ENCODE data around the gene NTM.

The NTM gene

DNA sequence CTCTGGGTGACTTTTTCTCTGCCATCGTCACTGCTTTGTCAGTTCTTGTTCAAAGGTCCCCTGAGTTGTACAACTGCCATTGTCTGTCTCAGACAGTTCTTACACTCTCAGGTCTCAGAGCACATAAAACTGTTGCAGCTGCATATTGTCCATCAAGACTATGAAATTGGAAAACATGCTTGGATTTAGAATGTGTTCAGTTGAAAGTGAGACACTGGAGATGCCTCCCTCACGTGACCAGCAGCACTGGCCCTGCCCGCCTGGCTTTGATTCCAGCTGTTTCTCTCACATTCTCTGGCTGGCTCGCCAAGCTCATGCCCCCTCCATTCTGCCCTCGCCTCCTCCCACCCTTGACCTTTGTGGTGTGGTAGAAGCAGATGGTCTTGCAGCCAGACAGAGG, 244.2 kb downstream of the NTM start:
- DNase-seq = no peak

GRCh38 chr11:131615611-131616010, 245.2 kb downstream of the NTM start:
- no peak for DNase-seq

GRCh38 chr11:131616481-131617140, 246.2 kb downstream of the NTM start:
- no peak for DNase-seq

GRCh38 chr11:131618201-131618600, 247.8 kb downstream of the NTM start:
- no peak for DNase-seq

GRCh38 chr11:131622193-131622592, 251.8 kb downstream of the NTM start:
- no peak for DNase-seq

- no peak for DNase-seq
Measured at GRCh38 chr11:131624531-131624930, 254.1 kb downstream of the NTM start.

DNA sequence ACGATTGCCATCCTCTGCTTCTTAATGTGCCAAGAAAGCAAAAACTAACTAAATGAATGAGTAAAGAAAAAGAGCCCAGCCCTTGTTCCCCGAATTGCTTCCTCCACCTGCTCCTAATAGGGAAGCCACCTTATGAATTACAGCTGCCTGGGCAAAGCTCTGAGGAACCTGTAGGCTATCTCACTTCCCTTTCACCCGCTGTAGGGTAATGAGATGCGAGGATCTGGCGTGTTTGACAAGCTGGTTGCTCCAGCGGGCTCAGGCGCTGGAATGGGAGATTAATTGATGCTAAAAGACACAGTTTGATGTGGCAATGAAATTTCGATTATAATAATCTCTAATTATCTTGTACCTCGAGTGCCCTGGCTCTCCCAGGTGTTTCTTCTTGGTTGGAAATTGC, 256.4 kb downstream of the NTM start:
- DNase-seq = no peak

DNA sequence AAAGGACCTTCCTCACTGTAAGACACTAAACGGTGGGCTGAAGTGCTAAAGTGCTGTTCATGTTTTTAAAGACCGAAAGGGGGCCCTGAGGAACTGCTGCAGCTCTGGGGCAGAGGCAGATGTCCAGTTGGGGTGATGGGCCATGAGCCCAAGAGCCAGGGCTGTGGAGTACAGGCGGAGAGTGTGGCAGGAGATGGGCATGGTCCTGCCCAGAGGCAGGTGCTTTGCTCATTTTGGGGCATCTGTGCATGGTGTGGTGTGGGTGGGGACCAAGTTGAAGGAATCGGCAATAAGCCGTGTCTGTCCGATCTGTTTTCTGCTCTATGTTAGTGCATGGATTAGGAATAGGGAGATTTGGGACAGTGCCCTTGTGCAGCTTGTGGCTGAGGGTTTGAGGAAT, 258.3 kb downstream of the NTM start:
- no peak for DNase-seq

DNA sequence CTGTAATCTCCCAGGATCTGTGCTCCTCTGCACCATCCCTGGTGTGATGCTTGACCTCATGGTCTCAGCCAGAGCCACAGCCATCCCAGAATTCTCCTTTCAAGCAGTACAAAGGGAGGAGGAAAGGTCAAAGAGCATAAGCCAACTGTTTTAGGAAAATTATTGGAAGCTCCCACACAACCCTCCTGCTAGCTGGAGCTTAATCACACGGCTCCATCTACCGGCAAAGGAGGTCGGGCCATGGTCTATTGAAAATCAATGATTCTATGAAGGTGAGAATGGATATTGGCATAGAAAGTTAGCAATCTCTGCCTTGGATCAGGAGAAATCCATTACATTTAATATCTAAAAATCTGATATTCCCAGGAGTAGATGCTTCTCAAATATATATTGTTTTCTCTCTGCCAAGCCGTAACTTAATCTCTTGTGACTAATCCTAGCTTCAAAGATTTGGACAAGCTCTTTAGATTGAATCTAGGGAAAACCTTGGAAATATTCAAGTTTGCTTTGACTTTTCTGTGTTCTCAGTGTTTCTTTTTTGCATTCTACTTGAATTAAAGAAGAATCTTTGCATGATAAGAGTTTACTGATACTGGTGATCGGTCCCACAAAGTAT, 259.6 kb downstream of the NTM start:
- DNase-seq = no peak

- no peak for DNase-seq
Measured at GRCh38 chr11:131632971-131633370, 262.6 kb downstream of the NTM start.

- DNase-seq = no peak
Measured at GRCh38 chr11:131633921-131634715, 263.7 kb downstream of the NTM start.

GRCh38 chr11:131637469-131638175, 267.2 kb downstream of the NTM start:
- no peak for DNase-seq

DNA sequence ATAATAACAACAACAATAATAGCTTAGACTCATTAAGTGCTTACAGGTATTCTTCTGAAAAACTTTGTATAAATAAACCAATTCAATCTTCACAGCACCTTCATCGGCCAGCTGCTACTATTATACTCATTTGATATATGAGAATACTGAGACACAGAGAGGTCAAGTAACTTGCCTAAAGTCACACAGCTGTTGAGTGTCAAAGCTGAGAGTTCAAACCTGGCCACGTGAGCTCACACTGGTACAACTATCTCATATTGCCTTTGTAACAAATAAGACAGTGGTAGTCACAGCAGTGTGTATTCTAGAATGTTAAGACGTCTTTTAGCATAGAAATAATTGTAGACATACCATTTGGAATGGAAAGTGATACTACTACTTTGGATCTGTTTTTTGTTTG, 268.5 kb downstream of the NTM start:
- DNase-seq = no peak

DNA sequence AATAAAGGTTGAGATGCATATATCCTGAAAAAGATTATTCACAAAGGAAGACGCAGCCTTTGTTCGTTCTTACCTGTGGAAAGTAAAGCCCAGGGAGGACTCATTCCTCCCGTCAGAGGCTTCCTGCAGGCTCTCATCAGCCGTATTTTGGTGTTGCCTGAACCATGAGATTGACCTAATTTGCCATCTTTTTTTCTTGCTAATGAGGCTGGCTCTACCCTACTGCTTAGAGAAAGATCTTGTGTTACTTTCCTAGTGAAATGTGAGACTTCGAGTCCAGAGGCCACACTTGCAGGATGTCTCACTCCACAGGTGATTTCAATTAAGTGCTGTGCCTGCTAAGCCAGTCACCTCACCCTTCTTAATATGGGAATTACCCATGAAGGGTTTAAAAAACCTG, 269.9 kb downstream of the NTM start:
- no peak for DNase-seq

DNA sequence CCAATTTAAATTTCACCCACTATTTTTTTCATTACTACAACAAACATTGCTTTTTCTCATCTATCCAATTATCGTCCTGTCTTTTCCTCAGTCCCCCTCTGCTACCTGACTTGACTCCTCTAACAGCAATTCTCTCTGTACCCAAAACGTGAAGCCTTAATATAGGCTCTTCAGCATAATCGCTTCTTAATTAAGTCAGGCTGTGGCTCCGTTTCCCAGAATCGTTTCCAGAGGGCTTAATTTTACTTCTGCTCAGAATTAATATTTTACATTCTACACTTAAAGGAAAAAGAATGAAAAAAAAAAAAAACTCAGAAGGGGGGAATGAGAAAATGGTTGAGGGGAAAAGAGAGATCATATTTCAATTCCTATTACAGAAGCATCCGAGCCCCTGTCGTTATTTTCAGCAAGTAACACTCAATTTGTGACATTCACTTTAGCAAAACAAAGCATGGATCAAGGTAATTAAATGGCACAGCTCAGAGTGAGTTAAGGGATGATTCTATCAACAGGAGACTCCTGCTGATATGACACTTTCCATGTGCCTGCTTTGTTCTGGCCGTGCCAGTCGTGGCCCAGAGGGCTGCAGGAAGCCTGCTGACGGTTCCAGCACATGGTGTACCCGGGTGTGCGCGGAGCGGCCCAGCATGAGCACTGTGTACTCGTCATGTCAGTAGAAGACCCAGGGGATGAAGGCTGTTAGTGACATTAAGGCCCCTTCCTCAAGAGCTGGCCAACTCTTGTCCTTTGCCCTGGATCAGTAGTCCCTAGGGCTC, 272.5 kb downstream of the NTM start:
- no peak for DNase-seq

DNA sequence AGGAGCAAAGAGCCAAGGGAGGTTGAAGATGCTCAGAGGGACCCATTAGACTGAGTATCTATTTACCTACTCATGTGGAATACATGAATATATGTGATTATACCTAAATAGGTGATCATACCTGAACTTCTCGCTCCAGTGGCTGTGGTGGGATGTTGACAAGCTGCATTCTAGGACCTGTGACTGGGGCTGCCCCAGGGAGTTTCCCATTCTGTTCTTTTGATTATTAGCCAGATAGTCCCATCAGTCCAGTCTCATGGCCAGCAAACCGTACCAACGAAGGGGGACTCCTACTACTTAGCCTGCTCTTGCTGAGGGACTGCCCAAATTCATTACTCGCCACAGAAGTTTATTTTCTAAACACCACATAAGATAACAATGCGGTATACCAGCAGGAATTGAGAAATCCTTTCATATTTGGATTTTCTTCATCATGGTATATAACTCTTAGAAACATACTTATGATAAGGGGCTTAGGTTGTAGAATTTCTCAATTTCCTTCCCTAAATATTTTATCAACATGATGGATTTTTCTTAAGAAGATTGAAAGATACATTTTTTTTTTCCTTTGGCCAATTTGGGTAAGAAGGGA, 273.9 kb downstream of the NTM start:
- no peak for DNase-seq

DNA sequence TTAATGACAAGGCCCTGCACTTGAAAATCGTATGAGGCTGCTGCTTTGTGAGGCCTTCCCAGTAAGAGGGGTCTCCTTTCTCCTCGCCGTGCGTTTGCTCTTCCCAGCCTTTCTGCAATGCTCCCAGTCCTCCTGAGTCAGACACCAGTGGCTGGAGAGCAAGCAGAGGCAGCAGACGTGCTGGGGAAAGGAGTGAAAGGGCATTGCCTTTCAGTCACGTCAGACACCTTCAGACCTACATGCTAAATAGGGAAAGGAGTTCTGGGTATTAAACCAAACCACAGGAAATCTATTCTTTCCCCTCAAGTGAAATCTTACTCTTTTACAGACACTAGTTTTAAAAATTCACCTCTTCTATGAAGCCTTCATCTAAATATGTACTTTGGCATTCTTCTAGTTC, 274.8 kb downstream of the NTM start:
- DNase-seq = no peak

- no peak for DNase-seq
Measured at GRCh38 chr11:131649856-131650255, 279.4 kb downstream of the NTM start.

DNA sequence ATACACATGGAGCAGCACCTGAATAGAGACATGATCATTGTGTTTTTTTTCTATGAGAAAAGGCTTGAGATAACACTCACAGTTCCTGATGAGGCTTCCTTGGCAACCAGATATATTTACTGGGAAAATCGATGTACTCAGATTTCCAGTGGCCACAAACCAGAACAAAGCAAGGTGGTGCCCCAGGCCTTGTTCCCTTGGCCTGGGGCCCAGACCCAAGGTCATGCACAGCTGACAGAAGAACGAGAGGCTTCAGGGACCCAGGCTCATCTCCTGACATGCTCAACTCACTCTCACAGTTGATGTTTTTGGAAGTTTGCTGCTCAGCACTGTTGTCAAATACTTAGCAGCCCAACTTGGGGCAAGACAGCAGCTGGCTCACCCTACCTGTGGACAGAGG, 281.8 kb downstream of the NTM start:
- no peak for DNase-seq

- DNase-seq = no peak
Measured at GRCh38 chr11:131653260-131653659, 282.8 kb downstream of the NTM start.

DNA sequence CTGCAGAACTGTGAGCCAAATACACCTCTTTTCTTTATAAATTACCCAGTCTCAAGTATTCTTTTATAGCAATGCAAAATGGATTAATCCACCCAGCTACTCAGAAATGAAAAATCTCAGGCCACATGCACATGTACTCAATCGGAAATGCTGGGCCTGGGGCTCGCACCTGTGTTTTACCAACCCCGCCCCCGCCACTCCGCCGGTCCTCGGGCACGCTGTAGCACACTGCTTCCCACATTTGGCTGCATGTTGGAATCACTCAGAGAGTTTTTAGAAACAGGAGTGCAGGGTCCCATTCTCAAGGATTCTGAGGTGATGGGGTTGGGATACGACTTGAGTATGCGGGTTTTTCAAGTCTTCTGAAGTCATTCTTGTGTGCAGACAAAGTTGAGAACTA, 284.4 kb downstream of the NTM start:
- no peak for DNase-seq

DNA sequence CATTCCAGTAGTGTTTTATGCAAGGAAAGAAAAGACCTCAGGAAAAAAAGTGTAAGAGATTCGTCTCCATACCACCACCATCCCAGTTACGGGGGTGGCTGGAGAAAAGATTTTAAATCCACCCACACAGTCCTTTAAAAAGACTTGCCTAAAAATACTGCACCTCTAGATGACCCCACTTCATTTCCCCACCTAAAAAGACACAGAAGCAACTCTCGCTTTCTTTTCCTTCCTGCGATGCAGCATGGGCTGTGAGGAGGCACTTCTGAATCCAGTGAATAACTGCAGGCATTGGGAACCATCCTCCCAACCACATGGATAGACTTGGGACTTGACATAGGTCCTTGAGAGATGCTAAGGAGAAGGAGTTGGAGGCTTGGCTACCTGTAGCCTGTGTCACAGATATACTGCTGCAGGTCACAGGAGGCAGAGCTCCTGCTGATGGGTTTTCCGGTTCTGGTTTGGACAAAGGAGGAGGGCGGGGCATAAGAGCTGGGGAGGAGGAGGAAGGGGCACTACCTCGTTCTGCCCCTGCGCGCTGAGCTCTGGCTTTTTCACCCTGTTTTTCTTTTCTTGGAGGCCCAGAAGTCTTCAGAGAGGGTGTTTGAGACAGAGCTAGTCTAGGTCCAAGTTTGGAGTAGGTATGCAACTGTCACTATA, 285.9 kb downstream of the NTM start:
- no peak for DNase-seq

Data from activated effector memory CD4-positive, alpha-beta T cell treated with anti-CD3 and anti-CD28 coated beads, Interleukin-2, amount 50 U/mL, for 16 hours (primary cell).